IMR-90 (cell line): ENCODE results near the gene ZNF451. TPM values are rescaled to one million over a fixed set of nuclear protein-coding genes. Genes with fewer than 3 reads are reported as not detected.

Experiments
- ATAC-seq: fragments of 200-7000 bp; cut with Tn5 transposase; 2 replicates; pipeline ENCODE4 v1.9.1; 2020; ENCODE audit warnings: low read depth, mild to moderate bottlenecking, moderate library complexity
- BruUV-seq: library from RNA; stranded (reverse); fragments of 400-500 nt; replicated peaks from 2 replicates; lab custom pipeline; 2021; lab: Mats Ljungman, UMichigan
- CTCF ChIA-PET: fragments of 300-600 bp; formaldehyde crosslinking; extraction: SDS; loops from one replicate; lab custom pipeline; 2021; ENCODE audit warnings: antibody characterized with exemption; lab: Yijun Ruan, JAX
- POLR2A ChIA-PET: fragments of 300-600 bp; sonication (Branson Sonifier 250); formaldehyde crosslinking; loops from one replicate; lab custom pipeline; 2022; ENCODE audit warnings: antibody characterized with exemption; ENCODE audit not compliant: unreplicated experiment; lab: Charles Lee
- DNase-seq: peaks from one replicate; pipeline ENCODE4 v3.0.0; 2013
- H2AFZ ChIP-seq: replicated peaks from 2 replicates; pipeline ENCODE3; 2013; ENCODE audit warnings: low read length, mild to moderate bottlenecking; ENCODE audit not compliant: poor library complexity
- H2AK5ac ChIP-seq: 2 replicates; pipeline ENCODE4 v1.6.1; 2013; ENCODE audit warnings: low read depth, low read length, inconsistent platforms
- H2AK9ac ChIP-seq: replicated peaks from 2 replicates; pipeline ENCODE3; 2013; ENCODE audit warnings: mild to moderate bottlenecking, low read depth, low read length, moderate library complexity; ENCODE audit not compliant: poor library complexity
- H2BK120ac ChIP-seq: 2 replicates; pipeline ENCODE4 v1.6.1; 2013; ENCODE audit warnings: low read depth, low read length, inconsistent platforms
- H2BK15ac ChIP-seq: 3 replicates; pipeline ENCODE4 v1.6.1; 2013; ENCODE audit warnings: low read depth, low read length, inconsistent platforms
- H2BK20ac ChIP-seq: 2 replicates; pipeline ENCODE4 v1.6.1; 2013; ENCODE audit warnings: low read depth, mild to moderate bottlenecking, inconsistent platforms, low read length, moderate library complexity
- H2BK5ac ChIP-seq: 2 replicates; pipeline ENCODE4 v1.6.1; 2013; ENCODE audit warnings: mild to moderate bottlenecking, low read depth, low read length, inconsistent platforms; ENCODE audit not compliant: poor library complexity, severe bottlenecking
- H3K14ac ChIP-seq: replicated peaks from 2 replicates; pipeline ENCODE4 v1.6.1; 2013; ENCODE audit warnings: low read depth, low read length, inconsistent platforms
- H3K18ac ChIP-seq: 2 replicates; pipeline ENCODE4 v1.6.1; 2013; ENCODE audit warnings: low read depth, low read length, control low read depth
- H3K23ac ChIP-seq: 2 replicates; pipeline ENCODE4 v1.6.1; 2013; ENCODE audit warnings: low read depth, low read length, inconsistent platforms
- H3K27ac ChIP-seq: 2 replicates; pipeline ENCODE4 v1.5.1; 2013; ENCODE audit warnings: mild to moderate bottlenecking, control low read depth, low read length; ENCODE audit not compliant: insufficient read depth
- H3K27me3 ChIP-seq: 2 replicates; pipeline ENCODE4 v1.6.1; 2013; ENCODE audit warnings: low read length; ENCODE audit not compliant: control insufficient read depth, insufficient read depth
- H3K36me3 ChIP-seq: 2 replicates; pipeline ENCODE4 v1.6.1; 2013; ENCODE audit warnings: low read length, mixed read lengths; ENCODE audit not compliant: control insufficient read depth, insufficient read depth
- H3K4ac ChIP-seq: 2 replicates; pipeline ENCODE4 v1.6.1; 2013; ENCODE audit warnings: low read depth, low read length, inconsistent platforms
- H3K4me1 ChIP-seq: 2 replicates; pipeline ENCODE4 v1.6.1; 2013; ENCODE audit warnings: low read length, mixed read lengths; ENCODE audit not compliant: control insufficient read depth, insufficient read depth
- H3K4me2 ChIP-seq: 2 replicates; pipeline ENCODE4 v1.6.1; 2013; ENCODE audit warnings: low read depth, mild to moderate bottlenecking, control low read depth, low read length, moderate library complexity
- H3K4me3 ChIP-seq: 2 replicates; pipeline ENCODE4 v1.5.1; 2013; ENCODE audit warnings: low read depth, mild to moderate bottlenecking, control low read depth, low read length, moderate library complexity; ENCODE audit not compliant: insufficient read depth
- H3K56ac ChIP-seq: 2 replicates; pipeline ENCODE4 v1.6.1; 2013; ENCODE audit warnings: low read length, inconsistent platforms; ENCODE audit not compliant: insufficient read depth; ENCODE audit errors: extremely low read depth
- H3K79me1 ChIP-seq, 2 experiments: 2 replicates each; pipeline ENCODE4 v1.6.1; 2013; ENCODE audit warnings: low read length in 2 of 2, inconsistent platforms in 1 of 2, low read depth in 1 of 2
- H3K9ac ChIP-seq: 2 replicates; pipeline ENCODE4 v1.6.1; 2013; ENCODE audit warnings: low read depth, low read length, control low read depth
- H3K9me1 ChIP-seq: 2 replicates; pipeline ENCODE4 v1.6.1; 2013; ENCODE audit warnings: low read length, inconsistent platforms; ENCODE audit not compliant: insufficient read depth
- H3K9me3 ChIP-seq: 2 replicates; pipeline ENCODE4 v1.6.1; 2013; ENCODE audit warnings: low read length; ENCODE audit not compliant: control insufficient read depth, insufficient read depth
- H4K20me1 ChIP-seq: 2 replicates; pipeline ENCODE4 v1.6.1; 2013; ENCODE audit warnings: low read length, inconsistent platforms; ENCODE audit not compliant: insufficient read depth
- H4K5ac ChIP-seq: 2 replicates; pipeline ENCODE4 v1.6.1; 2013; ENCODE audit warnings: mild to moderate bottlenecking, low read depth, low read length, control low read depth
- H4K8ac ChIP-seq, 2 experiments: 2 replicates each; pipeline ENCODE4 v1.6.1; 2013; ENCODE audit warnings: low read depth in 2 of 2, low read length in 2 of 2, control low read depth in 1 of 2, inconsistent platforms in 1 of 2
- H4K91ac ChIP-seq: 2 replicates; pipeline ENCODE4 v1.6.1; 2013; ENCODE audit warnings: low read depth, low read length, inconsistent platforms; ENCODE audit not compliant: insufficient read depth
- FOS ChIP-seq: fragments of 150-350 bp; IDR thresholded peaks from 2 replicates; pipeline ENCODE4 v1.6.1; 2016; ENCODE audit warnings: low read depth, low read length
- MAZ ChIP-seq: IDR thresholded peaks from 2 replicates; pipeline ENCODE4 v1.6.1; 2012; ENCODE audit warnings: low read depth, mild to moderate bottlenecking, low read length, improper control_type of control experiment, moderate library complexity, borderline replicate concordance
- MXI1 ChIP-seq: IDR thresholded peaks from 2 replicates; pipeline ENCODE4 v1.6.1; 2012; ENCODE audit warnings: low read depth, mild to moderate bottlenecking, low read length, moderate library complexity, borderline replicate concordance
- NFE2L2 ChIP-seq: fragments of 150-350 bp; IDR thresholded peaks from 2 replicates; pipeline ENCODE4 v1.6.1; 2016; ENCODE audit warnings: low read depth, mild to moderate bottlenecking, low read length
- RAD21 ChIP-seq: IDR thresholded peaks from 2 replicates; pipeline ENCODE4 v1.6.1; 2012; ENCODE audit warnings: low read length, improper control_type of control experiment
- RCOR1 ChIP-seq: IDR thresholded peaks from 2 replicates; pipeline ENCODE4 v1.6.1; 2012; ENCODE audit warnings: mild to moderate bottlenecking, low read length, improper control_type of control experiment; ENCODE audit not compliant: insufficient replicate concordance
- RFX5 ChIP-seq: IDR thresholded peaks from 2 replicates; pipeline ENCODE4 v1.8.0; 2012; ENCODE audit warnings: low read depth, mild to moderate bottlenecking, low read length, moderate library complexity
- SMC3 ChIP-seq: fragments of 150-350 bp; IDR thresholded peaks from 2 replicates; pipeline ENCODE4 v1.6.1; 2016; ENCODE audit warnings: low read depth, mild to moderate bottlenecking, antibody characterized with exemption, low read length, moderate library complexity
- USF2 ChIP-seq: fragments of 150-350 bp; IDR thresholded peaks from 2 replicates; pipeline ENCODE4 v1.6.1; 2017; ENCODE audit warnings: mild to moderate bottlenecking, antibody characterized with exemption, low read length, low read depth
- WGBS, 2 experiments: methylation state at CpG; one replicate each; pipeline versions ENCODE4 v1.1.5 to v1.1.7; 2013; ENCODE audit warnings: missing lambda C conversion rate in 2 of 2; ENCODE audit not compliant: insufficient read length in 1 of 2; ENCODE audit errors: extremely low coverage in 2 of 2; 5-methylcytosine and 5-hydroxymethylcytosine counted together
- dilution Hi-C: fragments of 300-500 bp; cut with HindIII; formaldehyde crosslinking; loops from one replicate; pipeline ENCODE4 v1.14.3; 2018; ENCODE audit warnings: low sequenced_read_pairs; ENCODE audit not compliant: unreplicated experiment
- in situ Hi-C: fragments of 300-500 bp; cut with MboI; formaldehyde crosslinking; loops from 3 replicates; pipeline ENCODE4 v1.14.3; 2019; ENCODE audit warnings: low sequenced_read_pairs, inconsistent platforms, mixed read lengths
- intact Hi-C: fragments of 100-400 bp; cut with micrococcal nuclease; formaldehyde crosslinking; loops from 2 replicates; pipeline ENCODE4 v1.10.0; 2022
- polyA plus RNA-seq, 3 experiments: library from polyadenylated mRNA; depleted of rRNA; stranded (reverse); fragments of >200 nt; gene quantifications; 2 replicates each; pipeline ENCODE4 v1.2.3, GENCODE V29; 2012; ENCODE audit warnings: low replicate concordance in 1 of 3
- total RNA-seq: library from RNA; depleted of rRNA; stranded (reverse); fragments of >200 nt; gene quantifications from 2 replicates; pipeline ENCODE4 v1.2.3, GENCODE V29; 2012
- TF ChIP-seq, protein P1 (sequence below): fragments of 150-350 bp; IDR thresholded peaks from 2 replicates; pipeline ENCODE4 v1.6.1; 2016; ENCODE audit warnings: low read depth, mild to moderate bottlenecking, low read length, moderate library complexity, borderline replicate concordance

The ZNF451 gene
- total and polyA plus RNA-seq, 2 of the 4 experiments (the other 2 are of a cell fraction) = 10.0 to 48.6 TPM

DNA sequence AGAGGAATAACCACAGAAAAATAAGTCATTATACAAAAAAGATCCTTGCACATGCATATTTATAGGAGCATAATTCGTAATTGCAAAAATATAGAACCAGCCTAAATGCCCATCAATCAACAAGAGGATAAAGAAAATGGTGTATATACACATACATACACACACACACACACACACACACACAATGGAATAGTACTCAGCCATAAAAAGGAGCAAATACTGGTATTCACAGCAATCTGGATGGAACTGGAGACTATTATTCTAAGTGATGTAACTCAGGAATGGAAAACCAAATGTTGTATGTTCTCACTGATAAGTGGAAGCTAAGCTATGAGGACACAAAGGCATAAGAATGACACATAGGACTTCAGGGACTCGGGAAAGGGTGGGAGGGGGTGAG, 45.4 kb upstream of the ZNF451 start:
- Histone ChIP-seq H3K36me3 (no peaks in the 10 kb centered on the region; the same call in 1 of the 2 replicates), H4K8ac (no peak overlapping the region), H3K9me3 (no peaks in the 10 kb centered on the region), H4K5ac (no peak overlapping the region), H3K79me1 (peaks cover 0 to 11% of the 10 kb centered on the region in 2 experiments), H4K20me1 (peaks cover 4% of the 10 kb centered on the region; the same call in 1 of the 2 replicates), H2AFZ (no peak overlapping the region), H3K23ac (no peak overlapping the region), H2BK5ac (no peak overlapping the region), H3K9me1 (no peaks in the 10 kb centered on the region), H2BK20ac (no peak overlapping the region), H3K14ac (no peak overlapping the region), H3K27me3 (no peaks in the 10 kb centered on the region), H2BK15ac (no peak overlapping the region), H2AK9ac (no peak overlapping the region), H2AK5ac (no peak overlapping the region), H2BK120ac (no peak overlapping the region), H3K18ac (no peak overlapping the region), H3K4me3 (no peak overlapping the region), H3K27ac (no peak overlapping the region), H3K4ac (no peak overlapping the region), H3K9ac (no peak overlapping the region), H3K4me2 (no peak overlapping the region), H4K91ac (no peak overlapping the region), H3K4me1 (no peaks in the 10 kb centered on the region; the same call in 1 of the 2 replicates), H3K56ac (no peak overlapping the region)
- ChIA-PET CTCF (no interaction called here), POLR2A (no interaction called here)
- intact Hi-C loops (no loop called here), dilution Hi-C loops (no loop called here), in situ Hi-C loops (no loop called here)
- no peak for TF ChIP-seq SMC3
- no peak for TF ChIP-seq FOS
- no peak for TF ChIP-seq NFE2L2
- TF ChIP-seq MXI1 = no peak
- TF ChIP-seq USF2 = no peak
- TF ChIP-seq MAZ = no peak
- TF ChIP-seq, protein P1, sequence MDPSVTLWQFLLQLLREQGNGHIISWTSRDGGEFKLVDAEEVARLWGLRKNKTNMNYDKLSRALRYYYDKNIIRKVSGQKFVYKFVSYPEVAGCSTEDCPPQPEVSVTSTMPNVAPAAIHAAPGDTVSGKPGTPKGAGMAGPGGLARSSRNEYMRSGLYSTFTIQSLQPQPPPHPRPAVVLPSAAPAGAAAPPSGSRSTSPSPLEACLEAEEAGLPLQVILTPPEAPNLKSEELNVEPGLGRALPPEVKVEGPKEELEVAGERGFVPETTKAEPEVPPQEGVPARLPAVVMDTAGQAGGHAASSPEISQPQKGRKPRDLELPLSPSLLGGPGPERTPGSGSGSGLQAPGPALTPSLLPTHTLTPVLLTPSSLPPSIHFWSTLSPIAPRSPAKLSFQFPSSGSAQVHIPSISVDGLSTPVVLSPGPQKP = no peak
- TF ChIP-seq RFX5 = no peak
- TF ChIP-seq RCOR1 = no peak
- no peak for TF ChIP-seq RAD21
- no TSS peak for BruUV-seq
- ATAC-seq (no peak), DNase-seq (no peak)
- WGBS, 2 experiments = no CpG with 5 or more reads among the region's 2 CpGs
